ENCODE measurements around the gene AGAP1. TPM values are rescaled to one million over a fixed set of nuclear protein-coding genes. Genes with fewer than 3 reads are reported as not detected.

The AGAP1 gene
- total RNA-seq, 1 experiment from 2014 or later, result 25.8 TPM

DNA sequence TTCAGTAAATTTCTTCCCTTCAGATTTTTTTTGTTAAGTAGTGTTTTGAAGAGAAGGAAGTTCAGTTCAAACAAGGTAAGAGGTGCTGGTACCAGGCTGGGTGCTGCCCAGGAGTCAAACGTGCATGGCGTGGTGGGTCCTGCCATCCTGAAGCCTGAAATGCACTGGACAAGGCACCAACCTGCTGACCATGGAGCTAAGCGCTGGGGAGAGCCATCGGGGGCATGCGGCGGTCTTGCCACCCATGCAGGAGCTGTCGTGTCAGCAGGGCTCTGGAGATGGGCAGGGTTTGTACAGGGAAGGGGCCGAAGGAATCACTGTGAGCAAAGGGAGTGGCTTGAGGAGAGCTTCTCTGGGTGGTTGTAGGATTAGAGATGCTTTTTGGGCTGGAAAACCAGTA is 547.8 kb downstream of the AGAP1 start:
- Mint-ChIP-seq H3K9me3 (no peaks in the 10 kb centered on the region), H3K27me3 (ENCODE audit: low read depth) (no peaks in the 10 kb centered on the region), H3K4me1 (peaks cover 10 to 18% of the 10 kb centered on the region in 2 experiments), H3K36me3 (ENCODE audit: insufficient read depth in 1 of 3, low read depth in 3 of 3) (peaks cover 2 to 6% (median 3%) of the 10 kb centered on the region in 3 experiments; a peak in 3 of 7 replicates), H3K4me3 (no peak overlapping the region), H3K27ac (no peak overlapping the region; a peak in 1 of 7 replicates)
- Histone ChIP-seq H3K14ac (ENCODE audit: insufficient read depth, low read length) (no peak overlapping the region), H4K91ac (ENCODE audit: insufficient read length, low read depth, low read length) (no peak overlapping the region), H4K5ac (ENCODE audit: insufficient read length, low read depth, low read length) (no peak overlapping the region), H4K20me1 (ENCODE audit: control insufficient read depth, insufficient read depth, insufficient read length) (no peaks in the 10 kb centered on the region), H2AK5ac (ENCODE audit: insufficient read length, low read length) (no peak overlapping the region), H3K79me1 (ENCODE audit: insufficient read depth, low read depth, low read length, poor library complexity, severe bottlenecking) (no peaks in the 10 kb centered on the region), H2BK20ac (ENCODE audit: low read depth, low read length, poor library complexity, severe bottlenecking) (no peak overlapping the region), H4K8ac (replicated peaks; ENCODE audit: insufficient read length, low read depth, low read length) (no peak overlapping the region), H3K27ac (ENCODE audit: insufficient read length, low read depth, low read length) (no peak overlapping the region), H3K56ac (ENCODE audit: insufficient read length, low read depth, low read length) (no peak overlapping the region), H3K79me2 (ENCODE audit: insufficient read depth, low read length) (no peaks in the 10 kb centered on the region), H3K4me1 (ENCODE audit: insufficient read depth, low read length) (no peaks in the 10 kb centered on the region), H2BK120ac (ENCODE audit: low read depth, low read length, poor library complexity, severe bottlenecking) (no peak overlapping the region), H3K27me3 (ENCODE audit: insufficient read depth, low read length) (no peaks in the 10 kb centered on the region), H3K4me2 (ENCODE audit: insufficient read depth, insufficient read length, low read length) (no peak overlapping the region), H3K4ac (ENCODE audit: low read depth, low read length) (no peak overlapping the region), H3T11ph (ENCODE audit: low read length) (no peak overlapping the region), H3K9ac (ENCODE audit: extremely low read depth, insufficient read length, low read length) (no peak overlapping the region), H3K18ac (ENCODE audit: insufficient read length, low read depth, low read length) (no peak overlapping the region), H3K9me3 (ENCODE audit: control insufficient read depth, low read depth, low read length) (no peaks in the 10 kb centered on the region), H2AFZ (ENCODE audit: low read length) (no peak overlapping the region), H2BK5ac (ENCODE audit: insufficient read length, low read length) (no peak overlapping the region), H2BK12ac (ENCODE audit: insufficient read length, low read depth, low read length) (no peak overlapping the region), H3K23me2 (ENCODE audit: insufficient read length, low read depth, low read length, poor library complexity, severe bottlenecking) (no peaks in the 10 kb centered on the region), H2BK15ac (ENCODE audit: low read depth, low read length) (no peak overlapping the region), H3K23ac (ENCODE audit: insufficient read length, low read depth, low read length) (no peak overlapping the region)
- TF ChIP-seq, protein P1, sequence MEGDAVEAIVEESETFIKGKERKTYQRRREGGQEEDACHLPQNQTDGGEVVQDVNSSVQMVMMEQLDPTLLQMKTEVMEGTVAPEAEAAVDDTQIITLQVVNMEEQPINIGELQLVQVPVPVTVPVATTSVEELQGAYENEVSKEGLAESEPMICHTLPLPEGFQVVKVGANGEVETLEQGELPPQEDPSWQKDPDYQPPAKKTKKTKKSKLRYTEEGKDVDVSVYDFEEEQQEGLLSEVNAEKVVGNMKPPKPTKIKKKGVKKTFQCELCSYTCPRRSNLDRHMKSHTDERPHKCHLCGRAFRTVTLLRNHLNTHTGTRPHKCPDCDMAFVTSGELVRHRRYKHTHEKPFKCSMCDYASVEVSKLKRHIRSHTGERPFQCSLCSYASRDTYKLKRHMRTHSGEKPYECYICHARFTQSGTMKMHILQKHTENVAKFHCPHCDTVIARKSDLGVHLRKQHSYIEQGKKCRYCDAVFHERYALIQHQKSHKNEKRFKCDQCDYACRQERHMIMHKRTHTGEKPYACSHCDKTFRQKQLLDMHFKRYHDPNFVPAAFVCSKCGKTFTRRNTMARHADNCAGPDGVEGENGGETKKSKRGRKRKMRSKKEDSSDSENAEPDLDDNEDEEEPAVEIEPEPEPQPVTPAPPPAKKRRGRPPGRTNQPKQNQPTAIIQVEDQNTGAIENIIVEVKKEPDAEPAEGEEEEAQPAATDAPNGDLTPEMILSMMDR (conservative IDR thresholded peaks at IDR 0.05), result no peak
- no peak for DNase-seq
- no CpG with 5 or more reads among the region's 8 CpGs for WGBS (ENCODE audit: extremely low coverage, insufficient read length, low lambda C conversion rate)

Data from H9 (cell line).